ENCODE results near the gene DGKD.

The DGKD gene, protein sequence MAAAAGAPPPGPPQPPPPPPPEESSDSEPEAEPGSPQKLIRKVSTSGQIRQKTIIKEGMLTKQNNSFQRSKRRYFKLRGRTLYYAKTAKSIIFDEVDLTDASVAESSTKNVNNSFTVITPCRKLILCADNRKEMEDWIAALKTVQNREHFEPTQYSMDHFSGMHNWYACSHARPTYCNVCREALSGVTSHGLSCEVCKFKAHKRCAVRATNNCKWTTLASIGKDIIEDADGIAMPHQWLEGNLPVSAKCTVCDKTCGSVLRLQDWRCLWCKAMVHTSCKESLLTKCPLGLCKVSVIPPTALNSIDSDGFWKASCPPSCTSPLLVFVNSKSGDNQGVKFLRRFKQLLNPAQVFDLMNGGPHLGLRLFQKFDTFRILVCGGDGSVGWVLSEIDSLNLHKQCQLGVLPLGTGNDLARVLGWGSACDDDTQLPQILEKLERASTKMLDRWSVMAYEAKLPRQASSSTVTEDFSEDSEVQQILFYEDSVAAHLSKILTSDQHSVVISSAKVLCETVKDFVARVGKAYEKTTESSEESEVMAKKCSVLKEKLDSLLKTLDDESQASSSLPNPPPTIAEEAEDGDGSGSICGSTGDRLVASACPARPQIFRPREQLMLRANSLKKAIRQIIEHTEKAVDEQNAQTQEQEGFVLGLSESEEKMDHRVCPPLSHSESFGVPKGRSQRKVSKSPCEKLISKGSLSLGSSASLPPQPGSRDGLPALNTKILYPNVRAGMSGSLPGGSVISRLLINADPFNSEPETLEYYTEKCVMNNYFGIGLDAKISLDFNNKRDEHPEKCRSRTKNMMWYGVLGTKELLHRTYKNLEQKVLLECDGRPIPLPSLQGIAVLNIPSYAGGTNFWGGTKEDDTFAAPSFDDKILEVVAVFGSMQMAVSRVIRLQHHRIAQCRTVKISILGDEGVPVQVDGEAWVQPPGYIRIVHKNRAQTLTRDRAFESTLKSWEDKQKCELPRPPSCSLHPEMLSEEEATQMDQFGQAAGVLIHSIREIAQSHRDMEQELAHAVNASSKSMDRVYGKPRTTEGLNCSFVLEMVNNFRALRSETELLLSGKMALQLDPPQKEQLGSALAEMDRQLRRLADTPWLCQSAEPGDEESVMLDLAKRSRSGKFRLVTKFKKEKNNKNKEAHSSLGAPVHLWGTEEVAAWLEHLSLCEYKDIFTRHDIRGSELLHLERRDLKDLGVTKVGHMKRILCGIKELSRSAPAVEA

DNA sequence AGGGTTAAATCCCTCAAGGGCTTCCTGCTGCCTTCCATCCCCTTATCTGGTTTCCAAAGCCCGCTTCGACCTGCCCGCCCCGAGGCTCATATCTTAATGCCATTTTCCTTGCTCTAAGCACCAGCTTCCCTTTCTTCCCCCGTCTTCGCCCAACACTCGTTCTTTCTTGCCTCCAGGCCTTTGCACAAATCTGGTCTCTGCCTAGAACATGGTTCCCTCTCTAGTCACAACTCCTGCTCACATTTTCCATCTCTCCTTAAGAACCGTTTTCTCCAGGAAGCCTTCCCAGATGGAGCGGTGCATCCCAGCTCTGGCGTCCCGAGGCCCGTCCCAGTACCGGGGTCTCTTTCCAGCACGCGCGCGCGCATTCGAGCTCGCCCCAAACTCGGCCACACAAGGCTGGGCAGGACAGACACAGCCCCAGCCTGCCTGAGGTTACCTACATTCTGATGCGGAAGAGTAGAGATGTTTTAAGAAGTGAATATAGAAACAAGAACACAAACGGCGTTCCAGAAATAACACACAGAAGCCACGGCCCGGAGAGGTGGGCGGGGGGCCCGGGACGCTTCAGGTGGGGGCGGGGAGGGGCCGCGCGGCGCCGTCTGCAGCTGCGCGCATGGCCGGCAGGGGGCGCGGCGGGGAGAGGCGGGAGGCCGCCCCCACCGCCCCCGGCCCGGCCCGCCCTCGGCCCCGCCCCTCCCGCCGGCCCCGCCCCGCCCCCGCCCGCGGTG, at the start of gene DGKD:
Gene DGKD, plus strand, starts transcription at position 726 of the 731 bp plus-strand sequence. CDS start 25 bp downstream, outside the sequence.
- peak within 1 kb of the TSS; percentile 65 for H3K4me3 ChIP-seq (ENCODE audit: low read depth, low read length)

DNA sequence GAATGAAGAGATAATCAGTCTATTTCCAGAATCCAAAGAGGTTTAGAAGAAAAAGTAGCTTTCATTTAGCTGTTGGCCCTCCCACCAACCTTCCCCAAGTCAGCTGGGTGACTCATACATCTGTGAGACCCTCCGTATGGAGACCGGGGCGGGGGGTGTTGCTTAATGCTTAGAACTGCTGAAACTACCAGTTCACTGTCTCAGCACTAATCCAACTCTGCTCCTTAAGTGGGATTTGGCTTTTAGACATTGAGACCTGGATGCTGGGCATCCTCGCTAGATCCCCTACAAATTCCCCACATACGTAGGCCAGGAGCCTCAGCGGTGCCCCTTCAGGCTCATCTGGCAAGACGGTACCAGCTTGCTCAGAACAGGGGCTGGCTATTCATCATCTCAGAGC, 46.7 kb upstream of the DGKD start, which contains the start of gene SAG:
Gene SAG, plus strand, starts transcription at position 252 of the 400 bp plus-strand sequence. CDS start 1,374 bp downstream, outside the sequence.
- H3K4me3 ChIP-seq (ENCODE audit: low read depth, low read length): no peak within 1 kb of the TSS

DNA sequence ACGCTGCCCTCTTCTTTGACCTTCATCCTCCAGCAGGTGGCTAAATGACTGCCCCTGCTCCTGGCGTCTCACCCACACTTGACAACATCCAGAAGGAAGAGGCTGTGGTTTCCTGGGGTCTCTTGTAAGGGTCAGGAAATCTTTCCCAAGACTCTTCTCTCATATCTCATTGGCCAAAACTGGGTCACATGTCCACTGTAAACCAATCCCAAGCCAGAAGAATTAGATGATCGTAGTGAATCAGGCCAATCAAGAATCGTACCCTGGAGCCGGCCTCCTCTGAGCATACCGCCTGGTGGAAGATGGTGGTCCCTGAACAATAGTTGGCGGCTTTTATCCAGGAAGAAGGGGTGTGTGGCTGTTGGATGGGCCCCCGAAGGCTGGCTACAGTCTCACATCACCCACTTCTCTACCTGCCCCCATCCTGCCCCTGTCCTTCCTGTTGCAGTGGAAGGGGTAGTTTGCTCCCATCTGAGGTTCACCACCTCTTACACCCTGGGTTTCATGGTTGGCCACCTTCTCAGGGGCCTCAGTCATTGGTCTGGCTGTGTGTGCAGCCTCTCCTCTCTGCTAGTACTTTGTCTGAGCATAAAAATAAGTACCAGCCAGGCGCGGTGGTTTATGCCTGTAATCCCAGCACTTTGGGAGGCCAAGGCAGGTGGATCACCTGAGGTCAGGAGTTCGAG, 42.9 kb upstream of the DGKD start:
- H3K4me3 ChIP-seq (ENCODE audit: low read depth, low read length): no peak overlapping the region

DNA sequence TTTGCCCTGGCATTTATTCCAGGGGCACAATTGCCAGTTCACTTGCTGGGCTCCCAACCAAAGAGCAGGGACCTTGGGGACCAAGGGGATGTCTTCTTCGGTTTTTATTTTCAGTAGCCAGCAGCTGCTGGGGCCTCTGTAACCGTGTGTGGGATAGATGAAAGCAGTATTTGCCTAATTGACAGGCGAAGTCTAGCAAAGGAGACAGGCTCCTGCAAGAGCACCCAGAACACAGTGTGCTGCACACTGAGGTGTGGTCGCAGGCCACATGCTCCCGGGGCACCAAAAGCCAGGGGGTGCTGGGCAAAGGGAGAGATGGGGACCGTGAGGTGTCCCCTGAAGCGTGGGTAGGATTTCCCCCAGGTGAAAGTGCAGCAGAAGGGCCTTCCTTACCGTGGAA, 41.4 kb upstream of the DGKD start:
- H3K4me3 ChIP-seq (ENCODE audit: low read depth, low read length): no peak overlapping the region

DNA sequence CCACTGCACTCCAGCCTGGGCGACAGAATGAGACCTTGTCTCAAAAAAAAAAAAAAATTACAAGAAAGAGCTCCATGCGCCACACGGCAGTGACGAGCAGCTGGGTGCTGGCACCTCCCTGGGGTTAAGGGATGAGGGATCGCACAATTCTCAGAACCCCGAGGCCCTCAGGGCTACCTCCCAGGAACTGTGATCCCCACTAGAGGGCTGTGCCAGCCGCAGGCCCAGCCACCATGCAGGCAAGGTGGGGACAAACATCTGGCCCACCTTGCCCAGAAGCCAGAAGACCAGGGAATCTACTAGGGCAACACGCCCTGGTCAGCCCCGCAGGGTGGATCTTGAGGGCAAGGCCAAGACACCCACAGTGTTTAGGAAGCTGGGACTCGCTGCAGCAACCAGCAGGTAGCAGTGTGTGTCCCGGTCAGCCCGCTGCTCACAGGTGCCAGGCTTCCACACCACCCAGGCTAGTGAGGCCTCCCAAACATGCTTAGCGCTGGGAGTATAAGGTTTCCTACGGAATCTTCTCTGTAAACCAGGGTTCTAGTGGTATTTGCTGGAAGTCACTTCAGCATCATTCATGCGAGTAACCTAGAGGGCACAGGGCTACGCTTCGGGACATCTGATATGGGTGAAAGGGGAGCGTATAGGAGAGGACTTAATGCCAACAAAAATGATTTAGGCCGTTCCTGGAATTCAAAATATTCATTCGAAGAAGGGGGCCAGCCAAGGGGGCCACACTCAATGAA, 39.9 kb upstream of the DGKD start:
- no peak overlapping the region for H3K4me3 ChIP-seq (ENCODE audit: low read depth, low read length)

DNA sequence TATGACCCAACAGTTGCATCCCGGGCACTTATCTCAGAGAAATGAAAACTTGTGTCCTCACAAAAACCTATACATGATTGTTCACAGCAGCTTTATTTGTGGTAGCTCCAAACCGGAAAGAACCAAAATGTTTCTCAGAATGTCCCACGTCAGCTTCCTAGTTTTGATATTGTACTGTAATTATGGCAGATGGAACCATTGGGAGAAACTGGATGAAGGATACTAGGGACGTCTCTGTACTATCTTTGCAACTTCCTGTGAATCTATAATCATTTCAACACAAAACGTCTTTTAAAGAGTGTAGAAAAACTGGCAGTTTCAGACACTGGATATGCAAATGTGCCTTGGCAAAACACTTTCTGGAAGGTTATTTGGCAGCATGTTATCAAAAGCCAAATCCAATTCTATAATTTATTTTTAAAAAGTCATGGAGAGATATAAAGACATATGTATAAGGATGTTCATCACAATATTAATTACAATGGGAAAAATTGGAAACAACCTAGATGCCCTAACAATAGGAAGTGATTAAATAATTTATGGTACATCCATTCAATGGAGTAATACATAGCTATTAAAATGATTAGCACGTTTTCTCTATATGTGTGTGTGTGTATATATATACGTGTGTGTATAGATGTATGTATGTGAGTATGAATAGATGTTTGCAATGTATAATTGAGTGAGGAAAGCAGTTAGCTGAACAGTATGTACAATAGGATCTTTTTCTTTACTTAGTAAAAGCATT, 36.9 kb upstream of the DGKD start:
- H3K4me3 ChIP-seq (ENCODE audit: low read depth, low read length): no peak overlapping the region

DNA sequence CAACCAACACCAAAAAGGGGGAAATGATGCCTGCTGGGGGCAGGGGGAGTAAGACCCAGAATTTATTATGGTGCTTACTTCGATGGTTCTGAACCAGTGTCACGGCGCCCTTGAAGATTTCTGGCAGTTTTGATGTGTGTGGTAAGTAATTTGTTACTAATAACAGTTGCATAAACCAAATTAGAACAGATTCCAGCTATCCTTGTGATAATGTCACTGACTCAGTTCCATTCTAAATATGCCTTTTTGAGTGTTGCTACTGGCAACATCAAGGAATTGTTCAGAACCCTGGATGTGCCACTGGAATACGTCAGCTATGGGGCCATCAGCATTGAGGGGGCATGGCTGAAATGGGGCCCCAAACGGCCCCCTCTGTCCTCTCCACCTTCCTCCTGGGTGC, 35.0 kb upstream of the DGKD start:
- no peak overlapping the region for H3K4me3 ChIP-seq (ENCODE audit: low read depth, low read length)

DNA sequence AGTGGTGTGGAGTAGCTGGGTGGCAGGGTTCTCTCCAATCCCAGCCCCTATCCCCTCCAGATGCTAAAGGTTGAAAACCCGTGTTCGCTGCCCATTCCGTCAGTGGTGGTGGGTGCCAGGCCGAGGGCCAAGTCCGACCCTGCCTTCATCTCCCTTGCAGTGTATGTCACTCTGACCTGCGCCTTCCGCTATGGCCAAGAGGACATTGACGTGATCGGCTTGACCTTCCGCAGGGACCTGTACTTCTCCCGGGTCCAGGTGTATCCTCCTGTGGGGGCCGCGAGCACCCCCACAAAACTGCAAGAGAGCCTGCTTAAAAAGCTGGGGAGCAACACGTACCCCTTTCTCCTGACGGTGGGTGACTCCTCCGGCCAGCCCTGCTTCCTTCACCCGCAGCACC, 33.8 kb upstream of the DGKD start:
- no peak overlapping the region for H3K4me3 ChIP-seq (ENCODE audit: low read depth, low read length)

DNA sequence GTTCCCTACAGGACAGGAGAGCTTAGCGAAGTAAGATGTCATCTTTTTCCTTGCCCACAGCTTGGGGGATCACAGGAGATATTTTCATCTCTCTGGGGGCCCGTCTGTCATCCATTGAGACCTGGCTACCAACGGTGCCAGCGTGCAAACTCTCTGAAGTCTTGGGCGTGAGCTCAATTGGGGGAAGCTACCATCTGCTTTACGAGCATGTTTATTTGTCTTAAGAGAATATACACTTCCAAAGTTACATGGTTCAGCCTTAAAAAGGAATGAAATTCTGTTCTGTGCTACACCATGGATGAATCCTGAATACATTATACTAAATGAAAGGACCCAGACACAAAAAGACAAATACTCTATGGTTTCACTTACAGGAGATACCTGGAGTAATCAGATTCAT, 33.1 kb upstream of the DGKD start:
- no peak overlapping the region for H3K4me3 ChIP-seq (ENCODE audit: low read depth, low read length)

DNA sequence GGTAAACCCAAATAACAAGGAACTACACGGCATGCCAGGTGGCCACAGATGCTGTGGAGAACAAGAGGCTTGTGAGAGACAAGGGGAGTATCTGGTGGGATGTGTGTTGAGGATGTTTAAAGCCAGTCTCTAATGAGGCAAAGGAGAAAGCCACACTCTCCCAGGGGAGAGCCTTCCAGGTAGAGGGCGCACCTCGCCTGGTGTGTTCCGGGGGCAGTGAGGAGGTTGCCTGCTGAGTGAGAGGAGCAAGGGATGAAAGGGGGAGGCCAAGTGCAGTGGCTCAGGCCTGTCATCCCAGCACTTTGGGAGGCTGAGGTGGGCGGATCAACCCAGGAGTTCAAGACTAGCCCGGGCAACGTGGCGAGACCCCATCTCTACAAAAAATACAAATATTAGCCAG, 30.4 kb upstream of the DGKD start:
- no peak overlapping the region for H3K4me3 ChIP-seq (ENCODE audit: low read depth, low read length)

DNA sequence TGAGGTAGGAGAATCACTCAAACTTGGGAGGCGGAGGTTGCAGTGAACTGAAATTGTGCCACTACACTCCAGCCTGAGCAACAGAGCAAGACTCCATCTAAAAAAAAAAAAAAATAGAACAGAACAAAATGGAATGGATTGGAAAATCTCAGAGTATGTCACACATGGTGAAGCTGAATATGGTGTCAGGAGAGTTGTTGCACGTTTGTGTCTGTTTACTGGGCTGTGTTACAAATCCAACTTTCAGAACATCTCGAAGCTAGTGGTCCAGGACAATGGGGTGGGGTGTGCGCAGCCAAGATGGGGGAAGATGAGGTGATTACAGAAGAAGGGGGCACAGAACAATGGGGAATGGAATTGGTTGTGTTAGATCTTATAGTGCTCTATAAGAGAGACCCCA, 29.0 kb upstream of the DGKD start:
- H3K4me3 ChIP-seq (ENCODE audit: low read depth, low read length): no peak overlapping the region

DNA sequence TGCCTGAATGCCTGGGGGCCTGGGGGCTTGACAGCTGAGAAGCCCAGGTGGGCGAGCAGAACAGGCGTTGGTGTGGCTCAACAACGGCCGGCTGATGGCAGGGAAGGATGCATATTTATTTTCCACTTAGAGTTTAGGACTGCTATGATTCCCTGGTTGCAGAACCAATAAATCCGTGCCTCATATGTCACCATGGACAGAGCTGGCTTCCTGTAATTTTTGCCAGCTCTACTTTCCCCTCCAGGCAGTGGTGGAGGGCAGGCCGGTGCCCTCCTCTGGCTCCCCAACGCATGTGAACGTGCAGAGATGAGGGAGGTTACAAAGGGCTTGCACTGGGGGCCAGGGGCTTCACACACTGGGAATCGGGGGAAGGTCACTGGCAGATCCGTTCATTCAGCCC, 28.5 kb upstream of the DGKD start:
- no peak overlapping the region for H3K4me3 ChIP-seq (ENCODE audit: low read depth, low read length)

DNA sequence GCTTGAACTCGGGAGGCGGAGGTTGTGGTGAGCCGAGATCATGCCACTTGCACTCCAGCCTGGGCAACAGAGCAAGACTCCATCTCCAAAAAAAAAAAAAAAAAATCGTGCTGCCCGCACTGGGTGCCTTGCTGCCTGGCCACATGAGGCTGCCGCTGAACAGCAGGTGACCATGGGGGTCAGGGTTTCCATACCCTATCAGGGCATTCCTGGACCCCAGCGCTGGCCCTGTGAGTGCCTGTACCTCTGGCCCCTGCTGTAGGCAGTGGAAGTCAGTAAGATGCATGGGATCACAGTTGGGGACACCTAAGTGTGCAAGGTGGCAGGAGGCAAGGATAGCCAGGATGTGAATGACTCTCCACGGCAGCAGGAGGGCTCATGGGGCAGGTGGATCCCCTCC, 27.8 kb upstream of the DGKD start:
- no peak overlapping the region for H3K4me3 ChIP-seq (ENCODE audit: low read depth, low read length)

DNA sequence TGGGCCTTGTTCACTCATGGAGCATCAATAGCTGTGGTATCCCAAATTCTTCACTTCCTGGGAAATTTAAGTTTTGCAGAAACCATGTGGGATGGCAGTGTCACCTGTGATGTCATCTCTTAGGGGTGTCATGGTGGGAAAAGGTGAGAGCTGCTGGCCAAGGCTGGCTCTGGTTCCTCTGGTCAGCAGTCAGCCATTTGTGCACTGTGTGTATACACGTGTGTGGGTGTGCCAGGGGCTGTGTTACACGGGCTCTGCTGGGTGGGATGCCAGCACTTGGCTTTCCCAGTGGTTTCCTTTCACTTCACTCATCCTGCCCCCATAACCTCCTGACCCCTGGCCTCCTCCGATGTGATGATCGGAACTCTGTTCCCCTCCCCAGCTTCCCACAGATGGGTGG, 25.4 kb upstream of the DGKD start:
- no peak overlapping the region for H3K4me3 ChIP-seq (ENCODE audit: low read depth, low read length)

DNA sequence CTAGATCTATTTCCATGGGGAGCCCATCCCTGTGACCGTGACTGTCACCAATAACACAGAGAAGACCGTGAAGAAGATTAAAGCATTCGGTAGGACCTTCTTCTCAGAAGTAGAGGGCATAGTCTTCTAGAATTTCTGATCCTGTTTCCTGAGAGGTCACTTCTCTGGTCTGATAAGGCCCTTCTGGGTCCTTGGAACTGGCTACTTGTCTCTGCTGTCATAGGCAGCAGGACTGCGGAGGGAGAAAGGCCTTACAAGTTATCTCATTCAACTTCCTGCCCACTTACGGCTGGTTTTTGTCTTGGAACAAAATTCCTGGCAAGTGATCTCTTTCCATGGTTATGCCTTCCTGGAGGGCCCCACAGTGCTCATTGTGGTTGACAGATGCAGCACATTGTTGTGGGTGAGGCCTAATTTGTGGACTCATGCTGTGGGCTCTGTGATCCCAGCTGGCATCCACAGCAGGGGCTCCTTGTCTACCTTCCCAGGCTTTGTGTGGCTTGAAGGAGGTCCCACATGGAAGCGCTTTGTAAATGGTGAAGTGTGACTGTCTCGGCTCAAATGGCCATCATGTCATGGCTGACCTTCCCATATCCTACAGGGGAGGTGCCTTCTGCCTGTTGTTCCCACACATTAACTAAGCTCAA, 24.7 kb upstream of the DGKD start:
- H3K4me3 ChIP-seq (ENCODE audit: low read depth, low read length): no peak overlapping the region

DNA sequence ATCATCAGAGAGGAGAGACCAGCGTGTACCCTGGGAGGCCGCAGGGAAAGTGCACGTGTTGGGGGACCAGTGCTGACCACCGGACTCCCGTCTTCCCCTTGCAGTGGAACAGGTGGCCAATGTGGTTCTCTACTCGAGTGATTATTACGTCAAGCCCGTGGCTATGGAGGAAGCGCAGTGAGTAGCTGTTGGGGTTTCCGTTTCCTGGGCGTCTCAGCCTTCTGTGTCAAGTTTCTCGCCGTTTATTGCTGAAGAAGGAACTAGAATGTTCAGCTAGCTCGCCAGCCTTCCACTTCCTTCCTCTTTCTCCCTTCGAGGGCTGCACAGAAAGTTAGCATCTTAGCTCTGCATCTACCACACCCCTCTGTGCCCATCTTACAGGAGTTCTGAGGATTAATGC, 22.8 kb upstream of the DGKD start:
- no peak overlapping the region for H3K4me3 ChIP-seq (ENCODE audit: low read depth, low read length)

DNA sequence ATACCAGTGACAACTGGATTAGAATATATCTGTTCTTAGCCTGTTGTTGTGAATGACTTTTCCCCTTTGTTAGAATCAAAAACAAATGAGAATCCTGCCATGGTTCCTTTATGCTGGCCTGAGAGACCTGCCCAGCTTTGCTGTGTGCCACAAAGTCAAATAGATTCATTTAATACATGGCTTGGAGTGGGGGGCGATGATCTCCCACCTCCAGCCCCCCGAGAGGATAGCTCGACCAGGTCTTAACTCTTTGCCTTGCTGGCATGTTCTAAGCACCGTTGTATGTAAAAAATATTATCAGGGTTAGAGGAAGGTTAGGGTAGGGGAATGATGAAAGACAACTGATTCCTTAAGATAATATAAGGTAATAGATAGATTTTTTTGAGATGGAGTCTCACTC, 22.2 kb upstream of the DGKD start:
- H3K4me3 ChIP-seq (ENCODE audit: low read depth, low read length): no peak overlapping the region

DNA sequence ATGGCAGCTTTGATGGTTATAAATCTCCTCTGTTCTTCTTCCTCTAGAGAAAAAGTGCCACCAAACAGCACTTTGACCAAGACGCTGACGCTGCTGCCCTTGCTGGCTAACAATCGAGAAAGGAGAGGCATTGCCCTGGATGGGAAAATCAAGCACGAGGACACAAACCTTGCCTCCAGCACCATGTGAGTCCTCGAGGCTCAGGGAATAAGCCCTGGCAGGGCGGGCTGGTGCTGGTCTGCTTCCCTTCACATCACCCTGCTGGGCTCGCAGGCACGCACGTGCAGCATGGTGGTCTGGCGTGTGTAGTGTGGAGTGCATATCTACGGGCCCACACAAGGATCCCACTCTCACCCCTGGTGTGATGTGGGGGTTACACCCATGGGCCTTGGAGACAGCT, 19.4 kb upstream of the DGKD start:
- H3K4me3 ChIP-seq (ENCODE audit: low read depth, low read length): no peak overlapping the region
